DND-41 (cell line): ENCODE results near the gene MAP3K5.

Experiments used
- EZH2 ChIP-seq: IDR thresholded peaks from 3 replicates; pipeline ENCODE4 v1.6.1; 2012; ENCODE audit warnings: borderline replicate concordance, low read depth, mild to moderate bottlenecking, moderate library complexity, low read length, inconsistent platforms; ENCODE audit not compliant: severe bottlenecking
- TF ChIP-seq, protein P1 (sequence below): IDR thresholded peaks from 2 replicates; pipeline ENCODE4 v1.5.1; 2012; ENCODE audit warnings: borderline replicate concordance, low read length, moderate library complexity, mild to moderate bottlenecking; ENCODE audit not compliant: poor library complexity, severe bottlenecking; ENCODE audit errors: extremely low read depth

DNA sequence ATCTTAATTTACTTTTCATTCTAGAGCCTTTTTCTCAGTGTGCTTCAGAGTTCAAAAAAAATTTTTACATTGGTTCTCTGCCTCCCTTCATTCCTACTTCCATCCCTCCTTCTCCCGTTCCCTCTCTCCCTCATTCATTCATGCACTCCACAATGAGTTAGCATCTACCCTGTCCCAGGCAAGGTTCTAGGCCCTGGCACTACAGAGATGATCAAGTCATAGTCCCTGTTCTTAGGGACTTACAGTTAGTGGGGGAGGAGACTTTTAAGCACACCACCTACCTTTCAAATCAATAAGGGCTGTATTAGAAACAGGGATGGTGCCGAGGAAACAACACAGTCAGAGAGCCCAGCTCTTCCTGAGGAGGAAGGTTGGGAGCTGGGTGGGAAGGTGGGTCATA lies 40.3 kb downstream of the MAP3K5 start:
- TF ChIP-seq, protein P1, sequence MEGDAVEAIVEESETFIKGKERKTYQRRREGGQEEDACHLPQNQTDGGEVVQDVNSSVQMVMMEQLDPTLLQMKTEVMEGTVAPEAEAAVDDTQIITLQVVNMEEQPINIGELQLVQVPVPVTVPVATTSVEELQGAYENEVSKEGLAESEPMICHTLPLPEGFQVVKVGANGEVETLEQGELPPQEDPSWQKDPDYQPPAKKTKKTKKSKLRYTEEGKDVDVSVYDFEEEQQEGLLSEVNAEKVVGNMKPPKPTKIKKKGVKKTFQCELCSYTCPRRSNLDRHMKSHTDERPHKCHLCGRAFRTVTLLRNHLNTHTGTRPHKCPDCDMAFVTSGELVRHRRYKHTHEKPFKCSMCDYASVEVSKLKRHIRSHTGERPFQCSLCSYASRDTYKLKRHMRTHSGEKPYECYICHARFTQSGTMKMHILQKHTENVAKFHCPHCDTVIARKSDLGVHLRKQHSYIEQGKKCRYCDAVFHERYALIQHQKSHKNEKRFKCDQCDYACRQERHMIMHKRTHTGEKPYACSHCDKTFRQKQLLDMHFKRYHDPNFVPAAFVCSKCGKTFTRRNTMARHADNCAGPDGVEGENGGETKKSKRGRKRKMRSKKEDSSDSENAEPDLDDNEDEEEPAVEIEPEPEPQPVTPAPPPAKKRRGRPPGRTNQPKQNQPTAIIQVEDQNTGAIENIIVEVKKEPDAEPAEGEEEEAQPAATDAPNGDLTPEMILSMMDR: no peak
- no peak for TF ChIP-seq EZH2
